T-helper 22 cell (primary cell): Measurements from ENCODE around the gene GARS1.

Experiments used
- DNase-seq: peaks from one replicate; pipeline ENCODE4 v3.0.0-alpha.2; 2020; ENCODE audit warnings: low read depth

The GARS1 gene

GRCh38 chr7:30655096-30655970 lies 60.7 kb downstream of the GARS1 start:
- no peak for DNase-seq

- DNase-seq: no peak
These were observed 61.6 kb downstream of the GARS1 start for GRCh38 chr7:30656006-30656957.

- no peak for DNase-seq
These were observed 62.5 kb downstream of the GARS1 start for GRCh38 chr7:30657131-30657530.

GRCh38 chr7:30658479-30659074 lies 63.9 kb downstream of the GARS1 start:
- DNase-seq: no peak

GRCh38 chr7:30659312-30659711 lies 64.6 kb downstream of the GARS1 start:
- DNase-seq: no peak

- no peak for DNase-seq
These were observed 65.9 kb downstream of the GARS1 start for GRCh38 chr7:30660331-30661255.

GRCh38 chr7:30661926-30662325 lies 67.2 kb downstream of the GARS1 start:
- no peak for DNase-seq

- no peak for DNase-seq
These were observed 67.8 kb downstream of the GARS1 start for GRCh38 chr7:30662431-30662939.

- no peak for DNase-seq
These were observed 68.7 kb downstream of the GARS1 start for GRCh38 chr7:30663414-30663813.

GRCh38 chr7:30664184-30664885 lies 69.7 kb downstream of the GARS1 start:
- DNase-seq: no peak

- no peak for DNase-seq
These were observed 70.4 kb downstream of the GARS1 start for GRCh38 chr7:30665043-30665442.

GRCh38 chr7:30665449-30665848 lies 70.8 kb downstream of the GARS1 start:
- DNase-seq: no peak

- DNase-seq: no peak
These were observed 72.5 kb downstream of the GARS1 start for GRCh38 chr7:30667172-30667571.

- DNase-seq: no peak
These were observed 73.4 kb downstream of the GARS1 start for GRCh38 chr7:30668102-30668501.

GRCh38 chr7:30671793-30672465 lies 77.3 kb downstream of the GARS1 start:
- no peak for DNase-seq

GRCh38 chr7:30674420-30674819 lies 79.7 kb downstream of the GARS1 start:
- no peak for DNase-seq

- no peak for DNase-seq
These were observed 80.2 kb downstream of the GARS1 start for GRCh38 chr7:30674876-30675275.

GRCh38 chr7:30678805-30679204 lies 84.1 kb downstream of the GARS1 start:
- DNase-seq: no peak

GRCh38 chr7:30679664-30680063 lies 85.0 kb downstream of the GARS1 start:
- no peak for DNase-seq

- DNase-seq: no peak
These were observed 86.7 kb downstream of the GARS1 start for GRCh38 chr7:30681331-30681797.
